Keratinocyte (primary cell): ENCODE measurements around the gene GNPNAT1.

Experiments used
- EZH2 ChIP-seq: IDR thresholded peaks from one replicate; pipeline ENCODE4 v1.6.1; 2012; ENCODE audit warnings: inconsistent platforms, mild to moderate bottlenecking, low read length, moderate library complexity
- TF ChIP-seq, protein P1 (sequence below), 3 experiments: IDR thresholded peaks in 1 of 3; conservative IDR thresholded peaks in 1 of 3; optimal IDR thresholded peaks in 1 of 3; 2 replicates in 2 of 3; 3 replicates in 1 of 3; pipeline versions ENCODE3 to v1.5.1; 2011; ENCODE audit warnings: low read length in 3 of 3, mild to moderate bottlenecking in 3 of 3, moderate library complexity in 2 of 3, control low read depth in 1 of 3, inconsistent platforms in 1 of 3; ENCODE audit not compliant: insufficient read depth in 2 of 3; ENCODE audit errors: extremely low read depth in 1 of 3

DNA sequence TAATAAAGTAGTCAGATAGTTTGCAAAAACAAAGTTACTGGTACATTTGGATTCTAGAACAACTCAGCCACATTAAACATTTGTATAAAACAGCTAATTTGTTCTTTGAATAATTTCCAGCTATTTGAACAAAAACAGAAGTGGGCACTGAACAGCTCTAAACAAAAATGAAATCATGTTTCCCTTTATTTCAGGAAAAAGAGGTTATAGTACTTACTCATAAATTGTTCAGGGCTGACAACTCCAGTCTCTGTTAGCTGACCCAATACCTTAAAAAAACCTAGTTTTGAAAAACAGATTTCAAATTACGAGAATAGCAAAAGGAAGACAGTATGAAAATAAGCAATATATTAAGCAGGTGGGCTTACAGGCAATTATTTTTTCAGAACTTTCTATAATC lies 8.2 kb downstream of the GNPNAT1 start:
- TF ChIP-seq, protein P1, sequence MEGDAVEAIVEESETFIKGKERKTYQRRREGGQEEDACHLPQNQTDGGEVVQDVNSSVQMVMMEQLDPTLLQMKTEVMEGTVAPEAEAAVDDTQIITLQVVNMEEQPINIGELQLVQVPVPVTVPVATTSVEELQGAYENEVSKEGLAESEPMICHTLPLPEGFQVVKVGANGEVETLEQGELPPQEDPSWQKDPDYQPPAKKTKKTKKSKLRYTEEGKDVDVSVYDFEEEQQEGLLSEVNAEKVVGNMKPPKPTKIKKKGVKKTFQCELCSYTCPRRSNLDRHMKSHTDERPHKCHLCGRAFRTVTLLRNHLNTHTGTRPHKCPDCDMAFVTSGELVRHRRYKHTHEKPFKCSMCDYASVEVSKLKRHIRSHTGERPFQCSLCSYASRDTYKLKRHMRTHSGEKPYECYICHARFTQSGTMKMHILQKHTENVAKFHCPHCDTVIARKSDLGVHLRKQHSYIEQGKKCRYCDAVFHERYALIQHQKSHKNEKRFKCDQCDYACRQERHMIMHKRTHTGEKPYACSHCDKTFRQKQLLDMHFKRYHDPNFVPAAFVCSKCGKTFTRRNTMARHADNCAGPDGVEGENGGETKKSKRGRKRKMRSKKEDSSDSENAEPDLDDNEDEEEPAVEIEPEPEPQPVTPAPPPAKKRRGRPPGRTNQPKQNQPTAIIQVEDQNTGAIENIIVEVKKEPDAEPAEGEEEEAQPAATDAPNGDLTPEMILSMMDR (optimal IDR thresholded peaks at IDR 0.05 in 1 of 3, IDR thresholded peaks at IDR 0.05 in 1 of 3, conservative IDR thresholded peaks at IDR 0.05 in 1 of 3; ENCODE audit: extremely low read depth in 1 of 3, insufficient read depth in 2 of 3, low read length in 3 of 3) = no peak
- TF ChIP-seq EZH2 = no peak
